ENCODE results near the gene EPHA10.

EPHA10 gene

DNA sequence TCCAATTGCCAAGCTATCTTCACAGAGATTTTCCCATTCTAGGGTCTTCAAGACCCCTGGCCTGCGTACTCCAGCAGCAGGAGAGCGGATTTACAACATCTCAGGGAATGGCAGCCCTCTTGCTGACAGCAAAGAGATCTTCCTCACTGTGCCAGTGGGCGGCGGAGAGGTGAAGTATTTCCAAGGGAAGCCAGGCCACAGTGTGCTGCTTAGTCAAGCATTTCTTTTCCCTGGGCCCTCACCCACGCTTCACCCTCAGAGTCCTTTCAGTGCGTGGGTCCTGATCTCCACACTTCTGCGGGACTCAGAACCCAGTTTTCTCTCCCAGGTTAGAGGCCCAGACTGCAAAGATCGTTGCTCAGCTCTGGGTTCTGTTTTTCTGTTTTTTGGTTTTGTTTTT is 59.5 kb downstream of the EPHA10 start:
- Histone ChIP-seq H3K9ac (ENCODE audit: insufficient read length, low read depth) (no peak overlapping the region), H3K4me1 (ENCODE audit: insufficient read depth, insufficient read length) (no peaks in the 10 kb centered on the region)
- no peak for TF ChIP-seq ZNF274 (IDR thresholded peaks at IDR 0.05; ENCODE audit: low read depth, low read length)
- TF ChIP-seq YY1 (IDR thresholded peaks at IDR 0.05; ENCODE audit: insufficient read depth, insufficient read length): no peak
- no peak for TF ChIP-seq SUZ12 (IDR thresholded peaks at IDR 0.05; ENCODE audit: extremely low read depth, insufficient read depth, insufficient read length)

DNA sequence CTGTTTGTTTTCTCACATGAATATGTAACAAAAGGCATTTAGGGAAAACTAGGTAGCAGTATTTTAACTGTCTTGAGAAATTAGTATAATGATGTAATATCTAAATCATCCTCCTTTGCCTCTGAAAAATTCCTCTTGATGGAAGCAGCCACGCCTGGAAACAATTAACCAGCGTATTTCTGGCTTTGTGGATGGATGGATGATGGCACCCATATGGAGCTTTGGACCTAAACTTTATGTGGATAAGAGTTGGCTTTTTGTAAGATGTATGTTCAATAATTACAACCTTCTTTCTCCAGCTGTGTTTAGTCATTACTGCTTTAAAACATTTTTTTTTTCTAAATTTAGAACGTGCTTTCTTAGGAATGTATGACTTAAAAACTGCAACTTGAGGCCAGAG is 60.0 kb downstream of the EPHA10 start:
- H3K4me3 ChIP-seq (ENCODE audit: insufficient read length, low read depth): no peak overlapping the region
- no peaks in the 10 kb centered on the region for H3K4me1 ChIP-seq (ENCODE audit: insufficient read depth, insufficient read length)
- peaks cover 92% of the 10 kb centered on the region for H3K36me3 ChIP-seq (ENCODE audit: insufficient read depth, insufficient read length, low read length)
- no peaks in the 10 kb centered on the region for H3K27me3 ChIP-seq (ENCODE audit: insufficient read depth, insufficient read length)
- H3K9me3 ChIP-seq (ENCODE audit: insufficient read depth, low read length): no peaks in the 10 kb centered on the region
- TF ChIP-seq SUZ12 (IDR thresholded peaks at IDR 0.05; ENCODE audit: extremely low read depth, insufficient read depth, insufficient read length): no peak
- TF ChIP-seq ZNF274 (IDR thresholded peaks at IDR 0.05; ENCODE audit: low read depth, low read length): no peak
- no peak for TF ChIP-seq YY1 (IDR thresholded peaks at IDR 0.05; ENCODE audit: insufficient read depth, insufficient read length)
- H3K9ac ChIP-seq (ENCODE audit: insufficient read length, low read depth): no peak overlapping the region
- no peak for DNase-seq (ENCODE audit: low read depth, low spot score)

More for the DNA sequence above, 59.5 kb downstream of the EPHA10 start:
- no peaks in the 10 kb centered on the region for H3K27me3 ChIP-seq (ENCODE audit: insufficient read depth, insufficient read length)
- H3K9me3 ChIP-seq (ENCODE audit: insufficient read depth, low read length): no peaks in the 10 kb centered on the region
- H3K4me3 ChIP-seq (ENCODE audit: insufficient read length, low read depth): no peak overlapping the region
- peaks cover 92% of the 10 kb centered on the region for H3K36me3 ChIP-seq (ENCODE audit: insufficient read depth, insufficient read length, low read length)
- DNase-seq (ENCODE audit: low read depth, low spot score): no peak

DNA sequence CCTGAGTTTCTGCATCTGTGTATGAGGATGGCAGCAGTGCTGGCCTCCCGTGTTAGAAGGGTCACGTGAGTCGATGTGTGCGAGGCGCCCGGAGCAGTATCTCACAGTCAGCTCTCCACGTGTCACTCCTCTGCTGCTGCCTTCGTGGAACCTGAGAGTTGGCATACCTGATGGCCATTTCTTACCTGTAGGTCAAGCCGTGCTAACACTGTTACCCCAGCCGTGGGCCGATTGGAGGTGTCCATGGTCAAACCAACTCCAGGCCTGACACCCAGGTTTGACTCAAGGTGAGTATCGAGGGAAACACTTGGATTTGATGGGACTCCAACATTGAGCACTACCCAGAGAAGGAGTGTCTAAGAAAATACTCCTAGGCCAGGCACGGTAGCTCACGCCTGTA is 61.9 kb downstream of the EPHA10 start:
- no peak for DNase-seq (ENCODE audit: low read depth, low spot score)
- Histone ChIP-seq H3K36me3 (ENCODE audit: insufficient read depth, insufficient read length, low read length) (peaks cover 91% of the 10 kb centered on the region), H3K27me3 (ENCODE audit: insufficient read depth, insufficient read length) (no peaks in the 10 kb centered on the region), H3K9ac (ENCODE audit: insufficient read length, low read depth) (no peak overlapping the region), H3K4me1 (ENCODE audit: insufficient read depth, insufficient read length) (no peaks in the 10 kb centered on the region), H3K4me3 (ENCODE audit: insufficient read length, low read depth) (no peak overlapping the region), H3K9me3 (ENCODE audit: insufficient read depth, low read length) (no peaks in the 10 kb centered on the region)
- no peak for TF ChIP-seq YY1 (IDR thresholded peaks at IDR 0.05; ENCODE audit: insufficient read depth, insufficient read length)
- TF ChIP-seq ZNF274 (IDR thresholded peaks at IDR 0.05; ENCODE audit: low read depth, low read length): no peak
- no peak for TF ChIP-seq SUZ12 (IDR thresholded peaks at IDR 0.05; ENCODE audit: extremely low read depth, insufficient read depth, insufficient read length)

DNA sequence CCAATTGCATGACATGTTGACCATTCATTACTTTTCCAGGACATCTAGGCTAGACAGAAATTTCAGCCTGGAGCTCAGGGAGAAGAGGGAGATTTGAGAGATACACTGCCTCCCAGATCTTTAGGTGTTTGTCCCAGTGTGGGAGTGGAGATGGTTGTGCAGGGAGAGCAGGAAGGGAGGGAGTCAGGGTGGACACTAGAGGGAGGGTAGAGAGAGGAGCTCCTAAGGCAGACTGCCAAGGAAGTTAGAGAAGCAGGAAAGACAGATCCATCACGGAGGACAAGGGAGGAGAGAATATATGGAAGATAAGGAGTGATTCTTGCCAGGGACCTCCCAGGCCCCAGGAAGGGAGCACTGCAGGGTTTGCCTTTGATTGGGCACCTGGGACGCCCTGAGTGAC is 63.9 kb downstream of the EPHA10 start:
- Histone ChIP-seq H3K9ac (ENCODE audit: insufficient read length, low read depth) (no peak overlapping the region), H3K27me3 (ENCODE audit: insufficient read depth, insufficient read length) (no peaks in the 10 kb centered on the region), H3K4me3 (ENCODE audit: insufficient read length, low read depth) (no peak overlapping the region), H3K36me3 (ENCODE audit: insufficient read depth, insufficient read length, low read length) (peaks cover 91% of the 10 kb centered on the region), H3K4me1 (ENCODE audit: insufficient read depth, insufficient read length) (no peaks in the 10 kb centered on the region), H3K9me3 (ENCODE audit: insufficient read depth, low read length) (no peaks in the 10 kb centered on the region)
- no peak for DNase-seq (ENCODE audit: low read depth, low spot score)
- TF ChIP-seq ZNF274 (IDR thresholded peaks at IDR 0.05; ENCODE audit: low read depth, low read length) (no peak), YY1 (IDR thresholded peaks at IDR 0.05; ENCODE audit: insufficient read depth, insufficient read length) (no peak), SUZ12 (IDR thresholded peaks at IDR 0.05; ENCODE audit: extremely low read depth, insufficient read depth, insufficient read length) (no peak)

DNA sequence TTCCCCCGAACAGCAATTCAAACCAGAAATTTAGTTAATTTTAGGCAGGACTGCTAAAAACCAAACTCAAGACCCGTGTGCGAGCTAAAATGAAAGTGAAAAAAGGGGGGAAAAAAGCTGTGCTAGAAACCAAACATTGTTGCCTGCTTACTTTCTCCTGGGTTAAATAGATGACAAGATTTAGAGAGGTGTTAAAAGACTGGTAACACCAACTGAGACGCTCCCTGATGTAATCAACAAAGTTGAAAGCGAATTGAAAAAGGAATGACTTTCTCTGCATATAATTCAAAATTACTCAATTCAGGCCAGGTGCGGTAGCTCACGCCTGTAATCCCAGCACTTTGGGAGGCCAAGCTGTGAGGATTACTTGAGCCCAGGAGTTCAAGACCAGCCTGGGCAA is 65.8 kb downstream of the EPHA10 start:
- H3K4me3 ChIP-seq (ENCODE audit: insufficient read length, low read depth): no peak overlapping the region

DNA sequence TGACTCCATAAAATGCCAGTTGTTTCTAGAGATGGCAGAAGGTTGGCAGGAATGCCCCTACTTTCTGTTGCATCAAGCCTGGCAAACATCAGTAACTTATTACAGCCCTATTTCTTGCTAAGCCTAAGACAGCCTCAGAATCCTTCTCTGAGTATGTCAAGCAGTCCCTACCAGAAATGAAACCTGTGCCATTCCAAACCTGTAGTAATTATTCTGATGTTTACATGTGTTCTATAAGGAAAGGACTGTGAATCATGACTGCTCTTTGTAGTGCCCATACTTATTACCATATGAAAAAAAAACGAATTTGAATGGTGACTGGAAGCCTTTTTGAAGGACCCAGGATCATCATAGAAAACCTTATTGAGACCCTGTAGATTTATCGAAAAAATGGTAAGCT is 67.2 kb downstream of the EPHA10 start:
- Histone ChIP-seq H3K36me3 (ENCODE audit: insufficient read depth, insufficient read length, low read length) (peaks cover 85% of the 10 kb centered on the region), H3K9me3 (ENCODE audit: insufficient read depth, low read length) (no peaks in the 10 kb centered on the region), H3K4me3 (ENCODE audit: insufficient read length, low read depth) (no peak overlapping the region), H3K9ac (ENCODE audit: insufficient read length, low read depth) (no peak overlapping the region), H3K27me3 (ENCODE audit: insufficient read depth, insufficient read length) (no peaks in the 10 kb centered on the region), H3K4me1 (ENCODE audit: insufficient read depth, insufficient read length) (no peaks in the 10 kb centered on the region)
- TF ChIP-seq SUZ12 (IDR thresholded peaks at IDR 0.05; ENCODE audit: extremely low read depth, insufficient read depth, insufficient read length) (no peak), YY1 (IDR thresholded peaks at IDR 0.05; ENCODE audit: insufficient read depth, insufficient read length) (no peak), ZNF274 (IDR thresholded peaks at IDR 0.05; ENCODE audit: low read depth, low read length) (no peak)
- no peak for DNase-seq (ENCODE audit: low read depth, low spot score)

More for the DNA sequence above, 65.8 kb downstream of the EPHA10 start:
- TF ChIP-seq ZNF274 (IDR thresholded peaks at IDR 0.05; ENCODE audit: low read depth, low read length): no peak
- TF ChIP-seq YY1 (IDR thresholded peaks at IDR 0.05; ENCODE audit: insufficient read depth, insufficient read length): no peak
- TF ChIP-seq SUZ12 (IDR thresholded peaks at IDR 0.05; ENCODE audit: extremely low read depth, insufficient read depth, insufficient read length): no peak
- Histone ChIP-seq H3K4me1 (ENCODE audit: insufficient read depth, insufficient read length) (no peaks in the 10 kb centered on the region), H3K36me3 (ENCODE audit: insufficient read depth, insufficient read length, low read length) (peaks cover 95% of the 10 kb centered on the region), H3K27me3 (ENCODE audit: insufficient read depth, insufficient read length) (no peaks in the 10 kb centered on the region), H3K9ac (ENCODE audit: insufficient read length, low read depth) (no peak overlapping the region), H3K9me3 (ENCODE audit: insufficient read depth, low read length) (no peaks in the 10 kb centered on the region)
- no peak for DNase-seq (ENCODE audit: low read depth, low spot score)

DNA sequence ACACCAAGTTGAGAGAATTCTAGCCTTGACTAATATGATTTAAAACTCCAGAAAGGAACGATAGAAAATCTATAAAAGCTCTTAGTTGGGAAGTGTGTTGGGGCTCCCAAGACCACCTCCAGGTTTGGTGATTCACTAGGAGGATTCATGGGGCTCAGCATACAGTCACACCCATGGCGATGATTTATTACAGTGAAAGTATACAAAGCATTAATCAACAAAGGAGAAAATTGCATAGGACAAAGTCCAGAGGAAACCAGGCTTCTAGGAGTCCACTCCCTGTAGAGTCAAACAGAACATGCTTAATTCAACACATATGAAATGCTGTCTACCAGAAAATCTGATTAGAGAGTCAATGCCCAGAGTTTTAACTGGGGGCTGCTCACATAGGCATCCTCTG is 67.8 kb downstream of the EPHA10 start:
- Histone ChIP-seq H3K27me3 (ENCODE audit: insufficient read depth, insufficient read length) (no peaks in the 10 kb centered on the region), H3K9ac (ENCODE audit: insufficient read length, low read depth) (no peak overlapping the region), H3K4me1 (ENCODE audit: insufficient read depth, insufficient read length) (no peaks in the 10 kb centered on the region), H3K36me3 (ENCODE audit: insufficient read depth, insufficient read length, low read length) (peaks cover 80% of the 10 kb centered on the region), H3K9me3 (ENCODE audit: insufficient read depth, low read length) (no peaks in the 10 kb centered on the region), H3K4me3 (ENCODE audit: insufficient read length, low read depth) (no peak overlapping the region)
- TF ChIP-seq ZNF274 (IDR thresholded peaks at IDR 0.05; ENCODE audit: low read depth, low read length) (no peak), YY1 (IDR thresholded peaks at IDR 0.05; ENCODE audit: insufficient read depth, insufficient read length) (no peak), SUZ12 (IDR thresholded peaks at IDR 0.05; ENCODE audit: extremely low read depth, insufficient read depth, insufficient read length) (no peak)
- DNase-seq (ENCODE audit: low read depth, low spot score): no peak

DNA sequence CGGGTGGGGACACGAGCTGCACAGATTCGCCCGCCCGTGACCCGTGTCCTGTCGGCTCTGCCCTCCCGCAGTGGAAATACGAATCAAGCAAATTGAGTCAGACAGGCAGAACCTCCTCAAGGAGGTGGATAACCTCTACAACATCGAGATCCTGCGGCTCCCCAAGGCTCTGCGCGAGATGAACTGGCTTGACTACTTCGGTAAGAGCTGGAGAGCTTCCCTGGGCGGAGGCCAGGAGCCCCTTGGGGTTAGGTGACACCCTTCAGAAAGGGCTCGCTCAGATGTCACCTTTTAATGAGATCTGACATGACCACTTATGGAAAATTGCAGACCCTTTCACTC is 72.1 kb downstream of the EPHA10 start:
- TF ChIP-seq YY1 (IDR thresholded peaks at IDR 0.05; ENCODE audit: insufficient read depth, insufficient read length) (no peak), SUZ12 (IDR thresholded peaks at IDR 0.05; ENCODE audit: extremely low read depth, insufficient read depth, insufficient read length) (no peak), ZNF274 (IDR thresholded peaks at IDR 0.05; ENCODE audit: low read depth, low read length) (no peak)

More for the DNA sequence above, 72.1 kb downstream of the EPHA10 start:
- Histone ChIP-seq H3K9ac (ENCODE audit: insufficient read length, low read depth) (peak overlapping the region; percentile 94), H3K4me3 (ENCODE audit: insufficient read length, low read depth) (peak overlapping the region; percentile 98), H3K27me3 (ENCODE audit: insufficient read depth, insufficient read length) (peaks cover 15% of the 10 kb centered on the region), H3K36me3 (ENCODE audit: insufficient read depth, insufficient read length, low read length) (peaks cover 57% of the 10 kb centered on the region), H3K9me3 (ENCODE audit: insufficient read depth, low read length) (no peaks in the 10 kb centered on the region), H3K4me1 (ENCODE audit: insufficient read depth, insufficient read length) (peaks cover 7% of the 10 kb centered on the region)
- DNase-seq (ENCODE audit: low read depth, low spot score): no peak

Data from NT2/D1 (cell line).